Stimulated activated CD8-positive, alpha-beta memory T cell treated with anti-CD3 and anti-CD28 coated beads, Interleukin-2, amount 100 ng/mL, for 1 hour (primary cell): ENCODE data around the gene KIF6.

Experiments used
- DNase-seq, 2 donors: peaks; one replicate each; pipeline ENCODE4 v3.0.0-alpha.2; 2020; ENCODE audit warnings: low read depth in 2 of 2

KIF6 gene

GRCh38 chr6:39452306-39453145 is 272.7 kb downstream of the KIF6 start:
- no peak for DNase-seq

- DNase-seq: no peak
Measured at GRCh38 chr6:39451831-39452230, 273.4 kb downstream of the KIF6 start.

- no peak for DNase-seq
Measured at GRCh38 chr6:39449022-39449421, 276.2 kb downstream of the KIF6 start.

- no peak for DNase-seq
Measured at GRCh38 chr6:39446909-39447308, 278.3 kb downstream of the KIF6 start.

GRCh38 chr6:39445667-39446066 is 279.5 kb downstream of the KIF6 start:
- DNase-seq: no peak

- DNase-seq: no peak
Measured at GRCh38 chr6:39444479-39445019, 280.7 kb downstream of the KIF6 start.

- DNase-seq: no peak
Measured at GRCh38 chr6:39441986-39442385, 283.2 kb downstream of the KIF6 start.

GRCh38 chr6:39441301-39441700 is 283.9 kb downstream of the KIF6 start:
- no peak for DNase-seq

GRCh38 chr6:39440039-39440426 is 285.2 kb downstream of the KIF6 start:
- no peak for DNase-seq

- DNase-seq: no peak
Measured at GRCh38 chr6:39439342-39440038, 285.7 kb downstream of the KIF6 start.

GRCh38 chr6:39433630-39434029 is 291.6 kb downstream of the KIF6 start:
- no peak for DNase-seq

GRCh38 chr6:39432330-39433025 is 292.7 kb downstream of the KIF6 start:
- DNase-seq: no peak

GRCh38 chr6:39430871-39431523 is 294.2 kb downstream of the KIF6 start:
- no peak for DNase-seq

GRCh38 chr6:39430446-39430845 is 294.8 kb downstream of the KIF6 start:
- DNase-seq: no peak

- DNase-seq: no peak
Measured at GRCh38 chr6:39428816-39429215, 296.4 kb downstream of the KIF6 start.

- DNase-seq: no peak
Measured at GRCh38 chr6:39428152-39428551, 297.1 kb downstream of the KIF6 start.

GRCh38 chr6:39426073-39426456 is 299.1 kb downstream of the KIF6 start:
- no peak for DNase-seq

- DNase-seq: no peak
Measured at GRCh38 chr6:39425346-39426072, 299.7 kb downstream of the KIF6 start.

- no peak for DNase-seq
Measured at GRCh38 chr6:39424831-39425230, 300.4 kb downstream of the KIF6 start.

GRCh38 chr6:39422238-39422637 is 303.0 kb downstream of the KIF6 start:
- no peak for DNase-seq
